GM10248 (cell line): Measurements from ENCODE around the gene CD274.

Experiments used
- CTCF ChIA-PET: fragments of 300-600 bp; sonication (Branson Sonifier 250); formaldehyde crosslinking; extraction: SDS; loops from one replicate; lab custom pipeline; 2021; ENCODE audit warnings: antibody characterized with exemption; lab: Yijun Ruan, JAX
- POLR2A ChIA-PET: fragments of 350-650 bp; sonication (Branson Sonifier 250); formaldehyde crosslinking; extraction: SDS; loops from one replicate; lab custom pipeline; 2020; ENCODE audit warnings: antibody characterized with exemption; lab: Yijun Ruan, JAX
- DNase-seq: peaks from one replicate; pipeline ENCODE4 v3.0.0; 2012; ENCODE audit errors: extremely low spot score
- CTCF ChIP-seq: IDR thresholded peaks from 2 replicates; pipeline ENCODE4 v1.5.1; 2012; ENCODE audit warnings: mild to moderate bottlenecking, low read depth; ENCODE audit errors: extremely low read depth, missing control alignments, control extremely low read depth

Gene CD274

GRCh38 chr9:5448461-5449435 lies 1.6 kb upstream of the CD274 start:
- POLR2A ChIA-PET = interaction anchor here (1.7 to 3.2 kb wide), 2 partner anchors 10 to 138 kb away, joined by 7 to 27 read pairs; partner anchors contain the start of gene PLGRKT
- CTCF ChIA-PET = interaction anchor here (1.1 to 3.6 kb wide), 8 partner anchors 9 to 460 kb away, joined by 3 to 53 read pairs (median 16); partner anchors contain the start of gene PLGRKT
- TF ChIP-seq CTCF = no peak
- no peak for DNase-seq

- no peak for TF ChIP-seq CTCF
- DNase-seq = no peak
- CTCF ChIA-PET = interaction anchor here (0.7 to 3.6 kb wide), 31 partner anchors 7 to 700 kb away, joined by 3 to 53 read pairs (median 4); partner anchors contain the start of genes PDCD1LG2, PLGRKT and RIC1
- POLR2A ChIA-PET = interaction anchor here (0.7 to 3.2 kb wide), 10 partner anchors 9 to 179 kb away, joined by 3 to 27 read pairs (median 4); partner anchors contain the start of genes PLGRKT and RIC1
These were observed 602 bp upstream of the CD274 start for GRCh38 chr9:5449521-5450358.

- ChIA-PET POLR2A (interaction anchor here (0.7 to 1.2 kb wide), 2 partner anchors 15 to 131 kb away, joined by 5 to 10 read pairs; partner anchors contain the start of gene PLGRKT), CTCF (interaction anchor here (1.0 kb wide), 4 partner anchors 12 to 148 kb away, joined by 3 to 4 read pairs (median 3); partner anchors contain the start of gene PDCD1LG2)
- no peak for TF ChIP-seq CTCF
- DNase-seq = no peak
These were observed 1.9 kb downstream of the CD274 start for GRCh38 chr9:5452286-5452609.

- ChIA-PET POLR2A (interaction anchor here (1.2 kb wide), 1 partner anchor 130 kb away, joined by 10 read pairs; no protein-coding TSS in a partner anchor), CTCF (interaction anchor here (1.0 kb wide), 3 partner anchors 11 to 136 kb away, joined by 3 read pairs; partner anchors contain the start of gene PDCD1LG2)
- no peak for DNase-seq
- no peak for TF ChIP-seq CTCF
These were observed 2.7 kb downstream of the CD274 start for GRCh38 chr9:5453004-5453403.

GRCh38 chr9:5453673-5454072 lies 3.3 kb downstream of the CD274 start:
- ChIA-PET POLR2A (no interaction called here), CTCF (no interaction called here)
- DNase-seq = no peak
- peak; percentile 8 for TF ChIP-seq CTCF
